Stomach (tissue), 4 donors: ENCODE results near the gene PYGO2.
"Not testable (repeated sequence)": the region's sequence is repeated elsewhere in the genome, so short reads cannot be mapped to it uniquely, and the experiment has no call there.

Experiments
- EP300 ChIP-seq: sonication (generic); formaldehyde crosslinking; IDR thresholded peaks from one replicate; pipeline ENCODE4 v1.6.1; 2017; ENCODE audit warnings: antibody characterized with exemption
- POLR2A ChIP-seq, 4 donors: fragments of 450-650 bp; IDR thresholded peaks; one replicate each; pipeline ENCODE4 v1.6.1; 2016; ENCODE audit warnings: antibody characterized with exemption in 4 of 4, control low read depth in 2 of 4, mild to moderate bottlenecking in 1 of 4, moderate library complexity in 1 of 4
- TF ChIP-seq, protein P1 (sequence below), 7 experiments: fragments of 450-650 bp in 4 of 7; fragments of 200-600 bp in 3 of 7; sonication (generic) in 3 of 7; IDR thresholded peaks; one replicate each; pipeline ENCODE4 v1.5.1; 2016 to 2019; ENCODE audit warnings: antibody characterized with exemption in 7 of 7, control low read depth in 2 of 7, mild to moderate bottlenecking in 1 of 7

- TF ChIP-seq, protein P1, sequence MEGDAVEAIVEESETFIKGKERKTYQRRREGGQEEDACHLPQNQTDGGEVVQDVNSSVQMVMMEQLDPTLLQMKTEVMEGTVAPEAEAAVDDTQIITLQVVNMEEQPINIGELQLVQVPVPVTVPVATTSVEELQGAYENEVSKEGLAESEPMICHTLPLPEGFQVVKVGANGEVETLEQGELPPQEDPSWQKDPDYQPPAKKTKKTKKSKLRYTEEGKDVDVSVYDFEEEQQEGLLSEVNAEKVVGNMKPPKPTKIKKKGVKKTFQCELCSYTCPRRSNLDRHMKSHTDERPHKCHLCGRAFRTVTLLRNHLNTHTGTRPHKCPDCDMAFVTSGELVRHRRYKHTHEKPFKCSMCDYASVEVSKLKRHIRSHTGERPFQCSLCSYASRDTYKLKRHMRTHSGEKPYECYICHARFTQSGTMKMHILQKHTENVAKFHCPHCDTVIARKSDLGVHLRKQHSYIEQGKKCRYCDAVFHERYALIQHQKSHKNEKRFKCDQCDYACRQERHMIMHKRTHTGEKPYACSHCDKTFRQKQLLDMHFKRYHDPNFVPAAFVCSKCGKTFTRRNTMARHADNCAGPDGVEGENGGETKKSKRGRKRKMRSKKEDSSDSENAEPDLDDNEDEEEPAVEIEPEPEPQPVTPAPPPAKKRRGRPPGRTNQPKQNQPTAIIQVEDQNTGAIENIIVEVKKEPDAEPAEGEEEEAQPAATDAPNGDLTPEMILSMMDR (IDR thresholded peaks at IDR 0.05) = not testable (repeated sequence)
- TF ChIP-seq EP300; POLR2A (IDR thresholded peaks at IDR 0.05): not testable (repeated sequence)
These were observed 16.2 kb upstream of the PYGO2 start for GRCh38 chr1:154977762-154978161.
